AG09309 (cell line): ENCODE data around the gene KIFC1.
"Not testable (repeated sequence)": the region's sequence is repeated elsewhere in the genome, so short reads cannot be mapped to it uniquely, and the experiment has no call there.

Source experiments
- DNase-seq: peaks from one replicate; pipeline ENCODE4 v3.0.0-alpha.2; 2010; ENCODE audit warnings: low read depth
- H3K4me3 ChIP-seq: 2 replicates; pipeline ENCODE4 v1.5.1; 2011; ENCODE audit warnings: mild to moderate bottlenecking, low read depth, low read length, moderate library complexity; ENCODE audit not compliant: control insufficient read depth
- CTCF ChIP-seq: IDR thresholded peaks from 2 replicates; pipeline ENCODE4 v1.5.1; 2011; ENCODE audit warnings: mild to moderate bottlenecking, low read depth, low read length, inconsistent platforms; ENCODE audit not compliant: insufficient read depth, control insufficient read depth; ENCODE audit errors: missing control alignments

KIFC1 gene

DNA sequence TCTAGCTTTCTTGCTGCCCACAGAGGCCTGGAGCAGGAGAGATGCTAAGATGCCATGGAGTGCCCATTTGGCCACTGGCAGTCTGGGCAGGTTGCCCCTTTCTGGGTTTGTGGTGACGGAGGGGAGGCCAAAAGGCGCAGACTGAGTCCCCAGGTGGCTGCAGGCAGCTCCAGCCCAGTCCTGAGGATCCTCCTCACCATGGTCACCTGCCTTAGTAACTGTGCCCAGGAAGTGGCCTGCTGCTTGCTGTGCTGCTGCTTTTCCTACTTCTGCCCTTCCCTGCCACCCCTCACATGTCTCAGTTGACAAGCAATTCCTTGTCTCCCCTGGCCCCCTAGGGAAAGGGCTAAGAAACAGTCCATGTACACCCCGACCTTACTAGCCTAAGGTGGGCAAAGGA is 35.3 kb upstream of the KIFC1 start:
- TF ChIP-seq CTCF = no peak
- H3K4me3 ChIP-seq = no peak overlapping the region
- no peak for DNase-seq

DNA sequence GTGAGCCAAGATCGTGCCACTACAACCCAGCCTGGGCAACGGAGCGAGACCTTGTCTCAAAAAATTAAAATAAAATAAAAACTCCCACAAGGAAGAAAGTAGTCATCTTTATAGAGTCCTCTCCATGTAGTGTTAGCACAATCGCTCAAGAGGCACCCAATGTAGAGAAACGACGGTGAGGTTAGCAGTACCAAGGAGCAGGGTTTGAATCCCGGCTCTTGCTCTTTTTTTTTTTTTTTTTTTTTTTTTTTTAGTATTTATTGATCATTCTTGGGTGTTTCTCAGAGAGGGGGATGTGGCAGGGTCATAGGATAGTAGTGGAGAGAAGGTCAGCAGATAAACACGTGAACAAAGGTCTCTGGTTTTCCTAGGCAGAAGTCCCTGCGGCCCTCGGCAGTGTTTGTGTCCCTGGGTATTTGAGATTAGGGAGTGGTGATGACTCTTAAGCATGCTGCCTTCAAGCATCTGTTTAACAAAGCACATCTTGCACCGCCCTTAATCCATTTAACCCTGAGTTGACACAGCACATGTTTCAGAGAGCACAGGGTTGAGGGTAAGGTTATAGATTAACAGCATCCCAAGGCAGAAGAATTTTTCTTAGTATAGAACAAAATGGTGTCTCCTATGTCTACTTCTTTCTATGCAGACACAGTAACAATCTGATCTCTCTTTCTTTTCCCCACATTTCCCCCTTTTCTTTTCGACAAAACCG is 34.3 kb upstream of the KIFC1 start:
- H3K4me3 ChIP-seq, DNase-seq: not testable (repeated sequence)

DNA sequence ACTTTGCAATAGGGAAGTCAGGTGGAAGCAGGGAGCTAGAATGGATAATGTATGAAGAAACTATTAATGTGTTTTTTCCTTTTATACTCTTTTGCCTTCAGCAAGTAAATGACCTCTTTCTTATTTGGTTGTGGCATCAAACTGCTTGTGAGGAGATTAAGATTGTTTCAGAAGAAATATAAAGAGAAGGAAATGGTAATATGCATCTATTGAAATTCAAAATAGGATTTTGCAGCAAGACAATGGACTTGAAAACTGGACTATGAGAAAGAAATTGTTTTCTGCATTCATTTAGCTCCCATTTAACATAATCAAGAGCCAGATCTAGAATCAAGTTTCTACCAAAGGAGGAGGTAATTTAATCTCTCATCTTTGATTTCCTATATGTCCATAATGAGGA is 32.3 kb upstream of the KIFC1 start:
- TF ChIP-seq CTCF = no peak
- DNase-seq = no peak
- H3K4me3 ChIP-seq = no peak overlapping the region

GRCh38 chr6:33363486-33363885 is 28.1 kb upstream of the KIFC1 start:
- not testable (repeated sequence) for DNase-seq, H3K4me3 ChIP-seq

DNA sequence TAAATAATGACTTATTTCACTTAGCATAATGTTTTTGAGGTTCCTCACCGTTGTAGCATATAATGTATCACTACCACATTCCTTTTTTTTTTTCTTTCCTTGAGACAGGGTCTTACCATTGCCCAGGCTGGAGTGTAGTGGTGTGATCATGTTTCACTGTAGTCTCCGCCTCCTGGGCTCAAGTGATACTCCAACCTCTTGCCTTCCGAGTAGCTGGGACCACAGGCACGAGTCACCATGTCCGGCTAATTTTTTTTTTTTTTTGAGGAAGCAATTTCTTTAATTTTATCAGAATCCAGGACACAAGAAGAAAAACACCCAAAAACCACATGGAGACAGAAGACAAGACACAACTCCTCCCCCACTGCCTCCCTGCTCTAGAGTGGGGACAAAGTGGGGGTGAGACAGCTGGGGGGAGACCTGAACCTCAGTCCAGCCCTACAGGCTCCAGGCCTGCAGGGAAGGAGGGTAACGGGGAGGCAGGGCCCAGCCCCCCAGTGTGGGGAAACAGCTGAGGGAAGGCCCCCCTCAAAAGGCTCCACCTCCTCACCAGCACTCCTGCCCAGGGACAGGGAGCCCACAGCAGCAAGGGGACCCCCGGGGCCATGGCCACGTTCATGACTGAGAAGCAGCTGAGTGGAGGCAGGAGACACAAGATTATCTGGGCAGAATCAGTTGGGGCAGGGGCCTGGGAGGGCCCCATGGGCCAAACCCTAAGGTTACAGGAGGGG is 27.0 kb upstream of the KIFC1 start:
- DNase-seq = not testable (repeated sequence)

GRCh38 chr6:33365206-33365971 is 26.2 kb upstream of the KIFC1 start:
- not testable (repeated sequence) for DNase-seq, H3K4me3 ChIP-seq

More for the DNA sequence above, 27.0 kb upstream of the KIFC1 start:
- not testable (repeated sequence) for H3K4me3 ChIP-seq

DNA sequence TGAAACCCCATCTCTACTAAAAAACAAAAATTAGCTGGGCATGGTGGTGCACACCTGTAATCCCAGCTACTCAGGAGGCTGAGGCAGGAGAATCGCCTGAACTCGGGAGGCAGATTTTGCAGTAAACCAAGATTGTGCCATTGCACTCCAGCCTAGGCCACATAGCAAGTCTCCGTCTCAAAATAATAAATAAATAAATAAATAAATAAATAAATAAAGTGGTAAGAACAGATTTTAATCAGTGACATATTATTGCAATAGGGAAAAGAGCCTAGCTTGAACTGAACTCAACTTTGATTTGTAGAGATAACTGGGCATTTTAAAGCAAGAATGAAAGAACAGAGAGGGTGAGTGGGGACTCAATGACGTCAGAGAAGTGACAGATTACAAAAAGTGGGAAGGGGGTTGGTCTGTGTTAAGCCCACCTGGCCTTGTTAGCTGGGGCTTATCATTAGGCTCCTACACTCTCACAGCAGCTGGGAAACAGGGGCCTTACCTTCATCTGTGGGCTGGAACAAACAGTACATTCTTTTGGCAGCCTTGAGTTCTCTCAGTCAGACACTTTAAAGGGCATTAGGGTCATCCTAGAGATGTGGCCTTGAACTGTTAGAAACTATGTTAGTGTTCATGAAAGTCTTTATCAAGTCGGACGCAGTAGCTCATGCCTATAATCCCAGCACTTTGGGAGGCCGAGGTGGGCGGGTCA is 24.5 kb upstream of the KIFC1 start:
- DNase-seq = no peak
- no peak overlapping the region for H3K4me3 ChIP-seq
- TF ChIP-seq CTCF = no peak

- not testable (repeated sequence) for DNase-seq, H3K4me3 ChIP-seq
Observed at GRCh38 chr6:33367715-33368025, 24.0 kb upstream of the KIFC1 start.

- DNase-seq, H3K4me3 ChIP-seq: not testable (repeated sequence)
Observed at GRCh38 chr6:33371901-33372300, 19.7 kb upstream of the KIFC1 start.
